ENCODE results near the gene PLEKHN1. TPM values are rescaled to one million over a fixed set of nuclear protein-coding genes. Genes with fewer than 3 reads are reported as not detected.

Gene PLEKHN1
- total RNA-seq, 2 experiments from 2014 or later: not detected

DNA sequence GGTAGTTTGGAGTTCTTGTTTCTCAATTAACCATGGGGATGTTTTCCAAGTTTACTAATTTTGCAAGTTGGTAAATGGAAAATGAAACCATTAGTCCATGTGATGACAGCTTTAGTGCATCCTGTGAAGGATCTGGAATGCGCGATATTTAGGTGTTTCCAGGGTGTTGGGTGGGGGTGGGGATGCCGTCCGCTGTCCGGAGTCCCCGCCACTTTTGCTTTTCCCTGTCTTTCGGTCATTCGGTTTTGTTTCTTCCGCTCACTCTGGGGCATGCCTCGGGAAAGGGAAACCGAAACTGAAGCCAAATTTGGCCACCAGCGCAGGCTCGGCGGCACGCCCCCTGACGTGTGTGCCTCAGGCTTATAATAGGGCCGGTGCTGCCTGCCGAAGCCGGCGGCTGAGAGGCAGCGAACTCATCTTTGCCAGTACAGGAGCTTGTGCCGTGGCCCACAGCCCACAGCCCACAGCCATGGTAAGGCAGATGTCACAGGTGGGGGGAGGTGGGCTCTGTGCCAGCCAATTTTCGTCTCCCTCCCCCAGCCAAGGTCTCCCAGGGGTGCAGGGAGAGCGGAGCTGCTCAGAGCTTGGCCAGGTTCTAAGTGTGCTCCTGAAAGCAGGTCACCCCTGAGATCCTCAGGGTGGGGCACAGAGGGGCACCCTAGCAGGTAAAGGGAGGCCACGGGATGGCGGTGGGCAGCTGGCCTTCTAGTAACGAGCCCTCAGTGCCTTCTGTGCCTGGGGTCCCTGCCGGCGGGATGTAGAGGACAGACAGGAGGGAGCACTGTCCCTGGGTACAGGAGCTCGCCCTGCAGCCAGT is 47.0 kb downstream of the PLEKHN1 start, which contains the start of gene ISG15:
ISG15 (plus strand) TSS at position 393 of the 817 bp plus-strand sequence; CDS start at position 470, 77 bp downstream.
- Histone ChIP-seq H2AFZ (ENCODE audit: low read length) (peak within 1 kb of the TSS; percentile 98), H3K4me2 (ENCODE audit: low read length) (peak within 1 kb of the TSS; percentile 85), H3K27ac (ENCODE audit: low read depth, low read length, poor library complexity, severe bottlenecking) (peak within 1 kb of the TSS; percentile 63), H3K9me2 (ENCODE audit: insufficient read depth, low read length) (no peaks in the 10 kb centered on the region), H3K4me3 (ENCODE audit: low read depth, low read length, poor library complexity, severe bottlenecking) (peak within 1 kb of the TSS; percentile 75), H3K4me1 (ENCODE audit: insufficient read depth, low read length, poor library complexity, severe bottlenecking) (peaks cover 22% of the 10 kb centered on the region), H4K20me1 (ENCODE audit: insufficient read depth, low read length) (no peaks in the 10 kb centered on the region), H3K36me3 (ENCODE audit: insufficient read depth, low read length) (no peaks in the 10 kb centered on the region), H3K9me3 (ENCODE audit: low read length) (0 out of 2 replicates have a peak, but pooled peaks cover 3% of the 10 kb centered on the region), H3K79me2 (ENCODE audit: insufficient read depth, low read depth, low read length) (no peaks in the 10 kb centered on the region)
- intact Hi-C loops (cut with micrococcal nuclease; ENCODE audit: unreplicated experiment): no loop called here
- TF ChIP-seq, protein P1, sequence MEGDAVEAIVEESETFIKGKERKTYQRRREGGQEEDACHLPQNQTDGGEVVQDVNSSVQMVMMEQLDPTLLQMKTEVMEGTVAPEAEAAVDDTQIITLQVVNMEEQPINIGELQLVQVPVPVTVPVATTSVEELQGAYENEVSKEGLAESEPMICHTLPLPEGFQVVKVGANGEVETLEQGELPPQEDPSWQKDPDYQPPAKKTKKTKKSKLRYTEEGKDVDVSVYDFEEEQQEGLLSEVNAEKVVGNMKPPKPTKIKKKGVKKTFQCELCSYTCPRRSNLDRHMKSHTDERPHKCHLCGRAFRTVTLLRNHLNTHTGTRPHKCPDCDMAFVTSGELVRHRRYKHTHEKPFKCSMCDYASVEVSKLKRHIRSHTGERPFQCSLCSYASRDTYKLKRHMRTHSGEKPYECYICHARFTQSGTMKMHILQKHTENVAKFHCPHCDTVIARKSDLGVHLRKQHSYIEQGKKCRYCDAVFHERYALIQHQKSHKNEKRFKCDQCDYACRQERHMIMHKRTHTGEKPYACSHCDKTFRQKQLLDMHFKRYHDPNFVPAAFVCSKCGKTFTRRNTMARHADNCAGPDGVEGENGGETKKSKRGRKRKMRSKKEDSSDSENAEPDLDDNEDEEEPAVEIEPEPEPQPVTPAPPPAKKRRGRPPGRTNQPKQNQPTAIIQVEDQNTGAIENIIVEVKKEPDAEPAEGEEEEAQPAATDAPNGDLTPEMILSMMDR (conservative IDR thresholded peaks at IDR 0.05; ENCODE audit: low read length): no peak
- no peak for TF ChIP-seq EZH2phosphoT487 (IDR thresholded peaks at IDR 0.05; ENCODE audit: borderline replicate concordance, low read depth, low read length)
- peak; percentile 90 for DNase-seq (ENCODE audit: low spot score)
- BruUV-seq (replicated peaks): no TSS peak
- ChIA-PET CTCF (ENCODE audit: unreplicated experiment) (interaction anchor here (1.4 kb wide), 1 partner anchor 51 kb away, joined by 4 read pairs; no protein-coding TSS in a partner anchor), POLR2A (interaction anchor here (0.5 to 1.6 kb wide), 3 partner anchors 10 to 1101 kb away, joined by 3 read pairs; no protein-coding TSS in a partner anchor)

DNA sequence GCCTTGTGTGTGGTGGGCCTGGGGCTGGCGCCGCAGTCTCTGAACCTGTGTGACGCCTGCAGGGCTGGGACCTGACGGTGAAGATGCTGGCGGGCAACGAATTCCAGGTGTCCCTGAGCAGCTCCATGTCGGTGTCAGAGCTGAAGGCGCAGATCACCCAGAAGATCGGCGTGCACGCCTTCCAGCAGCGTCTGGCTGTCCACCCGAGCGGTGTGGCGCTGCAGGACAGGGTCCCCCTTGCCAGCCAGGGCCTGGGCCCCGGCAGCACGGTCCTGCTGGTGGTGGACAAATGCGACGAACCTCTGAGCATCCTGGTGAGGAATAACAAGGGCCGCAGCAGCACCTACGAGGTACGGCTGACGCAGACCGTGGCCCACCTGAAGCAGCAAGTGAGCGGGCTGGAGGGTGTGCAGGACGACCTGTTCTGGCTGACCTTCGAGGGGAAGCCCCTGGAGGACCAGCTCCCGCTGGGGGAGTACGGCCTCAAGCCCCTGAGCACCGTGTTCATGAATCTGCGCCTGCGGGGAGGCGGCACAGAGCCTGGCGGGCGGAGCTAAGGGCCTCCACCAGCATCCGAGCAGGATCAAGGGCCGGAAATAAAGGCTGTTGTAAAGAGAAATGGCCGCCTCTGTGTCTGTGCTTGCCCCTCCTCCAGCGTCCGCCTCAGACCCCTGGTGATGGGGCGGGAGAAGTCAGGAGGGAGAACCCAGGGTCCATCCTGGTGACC is 47.8 kb downstream of the PLEKHN1 start:
- peak; percentile 70 for DNase-seq (ENCODE audit: low spot score)
- H3K36me3 ChIP-seq (ENCODE audit: insufficient read depth, low read length): no peaks in the 10 kb centered on the region
- H3K79me2 ChIP-seq (ENCODE audit: insufficient read depth, low read depth, low read length): no peaks in the 10 kb centered on the region
- H2AFZ ChIP-seq (ENCODE audit: low read length): peak overlapping the region; percentile 7; the same call in 1 of the 2 replicates
- TF ChIP-seq, protein P1 (conservative IDR thresholded peaks at IDR 0.05; ENCODE audit: low read length): no peak
- TF ChIP-seq EZH2phosphoT487 (IDR thresholded peaks at IDR 0.05; ENCODE audit: borderline replicate concordance, low read depth, low read length): no peak
- ChIA-PET CTCF (ENCODE audit: unreplicated experiment) (interaction anchor here (1.4 kb wide), 1 partner anchor 50 kb away, joined by 4 read pairs; no protein-coding TSS in a partner anchor), POLR2A (interaction anchor here (0.5 to 1.6 kb wide), 3 partner anchors 10 to 1100 kb away, joined by 3 read pairs; no protein-coding TSS in a partner anchor)
- H3K4me3 ChIP-seq (ENCODE audit: low read depth, low read length, poor library complexity, severe bottlenecking): peak overlapping the region; percentile 75
- peaks cover 22% of the 10 kb centered on the region for H3K4me1 ChIP-seq (ENCODE audit: insufficient read depth, low read length, poor library complexity, severe bottlenecking)
- TSS peak; percentile 100 for BruUV-seq (replicated peaks)
- H3K9me3 ChIP-seq (ENCODE audit: low read length): 0 out of 2 replicates have a peak, but pooled peaks cover 3% of the 10 kb centered on the region
- intact Hi-C loops (cut with micrococcal nuclease; ENCODE audit: unreplicated experiment): no loop called here
- peak overlapping the region; percentile 85 for H3K4me2 ChIP-seq (ENCODE audit: low read length)
- peak overlapping the region; percentile 63 for H3K27ac ChIP-seq (ENCODE audit: low read depth, low read length, poor library complexity, severe bottlenecking)
- H3K9me2 ChIP-seq (ENCODE audit: insufficient read depth, low read length): no peaks in the 10 kb centered on the region
- no peaks in the 10 kb centered on the region for H4K20me1 ChIP-seq (ENCODE audit: insufficient read depth, low read length)
